ENCODE data around the gene TENM4. TPM values are rescaled to one million over a fixed set of nuclear protein-coding genes. Genes with fewer than 3 reads are reported as not detected.

The TENM4 gene
- total RNA-seq, 1 donor from 2014 or later: 50.7 TPM

DNA sequence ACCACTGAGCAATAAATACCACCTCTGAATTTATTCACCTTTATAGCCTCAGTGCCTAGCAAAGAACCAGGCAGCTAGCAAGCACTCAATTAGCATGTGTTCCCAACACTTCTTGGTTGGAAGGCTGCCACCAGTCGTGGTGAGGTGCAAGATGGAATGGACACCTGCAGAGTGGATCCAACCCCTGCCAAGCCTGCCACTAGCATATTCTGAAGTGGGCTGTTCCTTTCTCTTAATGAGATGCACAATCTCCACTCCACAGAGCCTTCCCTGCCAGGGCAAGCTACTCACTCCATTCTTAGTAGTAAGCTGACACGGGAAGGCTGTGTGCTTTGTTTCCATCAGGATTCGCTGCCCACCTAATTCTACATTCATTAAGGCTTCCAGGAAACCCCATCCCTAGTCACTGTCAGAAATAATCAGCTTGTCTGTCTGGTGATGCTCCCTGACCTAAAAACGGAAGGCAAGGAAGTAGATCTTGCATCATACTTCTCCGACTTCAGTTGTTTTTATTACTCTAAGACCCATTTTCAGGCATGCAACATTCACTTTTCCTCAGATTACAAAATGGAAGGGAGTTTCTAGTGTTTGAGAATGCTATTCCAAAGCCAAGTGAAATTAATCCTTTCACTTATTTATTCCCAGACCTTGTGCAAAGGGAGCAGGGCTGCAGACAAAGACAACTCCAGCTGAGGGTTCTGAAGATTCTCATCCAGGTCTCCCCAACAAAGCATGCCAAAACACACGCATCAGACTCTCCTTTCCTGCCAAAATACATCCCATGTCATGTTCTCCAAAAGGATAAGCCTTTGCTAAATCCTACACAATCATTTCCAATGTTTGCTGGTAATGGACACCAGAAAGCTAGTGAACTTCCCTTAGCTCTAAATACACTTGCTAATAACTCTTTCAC, 128.0 kb downstream of the TENM4 start:
- Mint-ChIP-seq H3K27ac (ENCODE audit: unreplicated experiment) (no peak overlapping the region), H3K27me3 (ENCODE audit: unreplicated experiment) (no peaks in the 10 kb centered on the region), H3K4me1 (ENCODE audit: low read depth, unreplicated experiment) (peaks cover 6% of the 10 kb centered on the region), H3K9me3 (ENCODE audit: unreplicated experiment) (no peaks in the 10 kb centered on the region), H3K4me3 (ENCODE audit: unreplicated experiment) (no peak overlapping the region), H3K36me3 (ENCODE audit: unreplicated experiment) (no peaks in the 10 kb centered on the region)
- no peak for DNase-seq
- TF ChIP-seq, protein P1, sequence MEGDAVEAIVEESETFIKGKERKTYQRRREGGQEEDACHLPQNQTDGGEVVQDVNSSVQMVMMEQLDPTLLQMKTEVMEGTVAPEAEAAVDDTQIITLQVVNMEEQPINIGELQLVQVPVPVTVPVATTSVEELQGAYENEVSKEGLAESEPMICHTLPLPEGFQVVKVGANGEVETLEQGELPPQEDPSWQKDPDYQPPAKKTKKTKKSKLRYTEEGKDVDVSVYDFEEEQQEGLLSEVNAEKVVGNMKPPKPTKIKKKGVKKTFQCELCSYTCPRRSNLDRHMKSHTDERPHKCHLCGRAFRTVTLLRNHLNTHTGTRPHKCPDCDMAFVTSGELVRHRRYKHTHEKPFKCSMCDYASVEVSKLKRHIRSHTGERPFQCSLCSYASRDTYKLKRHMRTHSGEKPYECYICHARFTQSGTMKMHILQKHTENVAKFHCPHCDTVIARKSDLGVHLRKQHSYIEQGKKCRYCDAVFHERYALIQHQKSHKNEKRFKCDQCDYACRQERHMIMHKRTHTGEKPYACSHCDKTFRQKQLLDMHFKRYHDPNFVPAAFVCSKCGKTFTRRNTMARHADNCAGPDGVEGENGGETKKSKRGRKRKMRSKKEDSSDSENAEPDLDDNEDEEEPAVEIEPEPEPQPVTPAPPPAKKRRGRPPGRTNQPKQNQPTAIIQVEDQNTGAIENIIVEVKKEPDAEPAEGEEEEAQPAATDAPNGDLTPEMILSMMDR (IDR thresholded peaks at IDR 0.05; ENCODE audit: partially characterized antibody, unreplicated experiment): no peak

DNA sequence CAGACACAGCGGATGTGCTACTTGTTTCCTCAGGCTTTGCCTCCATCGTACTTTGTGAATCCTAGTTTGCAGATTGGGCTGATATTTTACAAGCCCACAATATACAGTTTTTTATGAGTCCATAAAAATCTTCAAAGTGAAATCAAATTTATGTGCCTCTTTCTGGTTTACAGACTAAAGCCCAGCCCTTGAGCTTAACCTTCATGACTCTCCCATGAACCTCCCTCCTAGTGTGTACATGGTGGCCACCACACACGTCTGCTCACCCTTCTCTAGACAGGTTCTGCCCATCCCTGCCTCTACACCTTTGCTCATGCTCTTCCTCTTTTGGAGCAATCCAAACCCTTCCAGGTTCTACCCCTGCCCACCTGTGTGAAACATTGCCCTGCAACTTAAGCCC, 129.4 kb downstream of the TENM4 start:
- Mint-ChIP-seq H3K27me3 (ENCODE audit: unreplicated experiment) (no peaks in the 10 kb centered on the region), H3K9me3 (ENCODE audit: unreplicated experiment) (no peaks in the 10 kb centered on the region), H3K4me3 (ENCODE audit: unreplicated experiment) (no peak overlapping the region), H3K27ac (ENCODE audit: unreplicated experiment) (no peak overlapping the region), H3K4me1 (ENCODE audit: low read depth, unreplicated experiment) (peaks cover 6% of the 10 kb centered on the region), H3K36me3 (ENCODE audit: unreplicated experiment) (no peaks in the 10 kb centered on the region)
- no peak for DNase-seq
- TF ChIP-seq, protein P1 (IDR thresholded peaks at IDR 0.05; ENCODE audit: partially characterized antibody, unreplicated experiment): no peak

DNA sequence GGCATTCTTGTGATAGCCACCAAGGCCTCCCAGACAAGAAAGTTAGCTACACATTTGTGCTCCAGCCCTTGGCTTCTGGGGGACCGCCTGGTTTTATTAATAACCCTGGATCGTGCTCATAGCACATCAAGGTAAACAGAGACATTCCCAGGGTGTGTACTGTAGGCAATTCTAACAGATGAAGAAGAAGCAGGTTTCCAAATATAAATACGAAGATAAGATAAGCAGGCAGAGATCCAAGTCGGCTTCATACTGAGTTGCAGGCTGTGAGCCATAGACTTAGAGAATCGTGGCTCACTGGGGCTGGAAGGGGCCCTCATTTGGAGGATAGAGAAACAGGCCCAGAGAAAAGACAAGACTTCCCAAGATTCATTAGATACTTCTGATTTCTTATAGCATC, 131.4 kb downstream of the TENM4 start:
- Mint-ChIP-seq H3K27me3 (ENCODE audit: unreplicated experiment) (no peaks in the 10 kb centered on the region), H3K27ac (ENCODE audit: unreplicated experiment) (no peak overlapping the region), H3K9me3 (ENCODE audit: unreplicated experiment) (no peaks in the 10 kb centered on the region), H3K4me1 (ENCODE audit: low read depth, unreplicated experiment) (peaks cover 9% of the 10 kb centered on the region), H3K36me3 (ENCODE audit: unreplicated experiment) (no peaks in the 10 kb centered on the region), H3K4me3 (ENCODE audit: unreplicated experiment) (no peak overlapping the region)
- no peak for DNase-seq
- TF ChIP-seq, protein P1 (IDR thresholded peaks at IDR 0.05; ENCODE audit: partially characterized antibody, unreplicated experiment): no peak

DNA sequence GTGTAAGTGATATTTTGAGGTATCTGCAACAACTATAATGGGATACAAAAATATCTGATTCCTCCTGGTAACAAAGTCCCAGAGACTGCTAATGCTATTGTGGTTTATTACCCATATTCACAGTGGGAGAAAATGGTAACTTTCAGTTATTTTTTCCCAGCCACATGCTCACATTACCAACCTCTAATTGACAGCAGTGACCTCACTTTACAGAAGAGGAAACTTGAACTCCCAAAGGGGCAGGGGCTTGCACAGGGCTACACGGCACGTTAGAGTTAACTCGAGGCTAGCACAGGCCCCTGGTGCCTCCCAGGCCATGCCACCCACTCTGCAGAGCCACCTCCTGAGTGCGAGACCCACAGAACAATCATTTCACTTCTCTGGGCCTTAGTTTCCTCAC, 132.4 kb downstream of the TENM4 start:
- DNase-seq: no peak
- Mint-ChIP-seq H3K4me3 (ENCODE audit: unreplicated experiment) (no peak overlapping the region), H3K9me3 (ENCODE audit: unreplicated experiment) (no peaks in the 10 kb centered on the region), H3K4me1 (ENCODE audit: low read depth, unreplicated experiment) (peaks cover 9% of the 10 kb centered on the region), H3K27me3 (ENCODE audit: unreplicated experiment) (no peaks in the 10 kb centered on the region), H3K27ac (ENCODE audit: unreplicated experiment) (no peak overlapping the region), H3K36me3 (ENCODE audit: unreplicated experiment) (no peaks in the 10 kb centered on the region)
- TF ChIP-seq, protein P1 (IDR thresholded peaks at IDR 0.05; ENCODE audit: partially characterized antibody, unreplicated experiment): no peak

- no peak for DNase-seq
- Mint-ChIP-seq H3K4me1 (ENCODE audit: low read depth, unreplicated experiment) (peaks cover 12% of the 10 kb centered on the region), H3K27me3 (ENCODE audit: unreplicated experiment) (no peaks in the 10 kb centered on the region), H3K36me3 (ENCODE audit: unreplicated experiment) (peaks cover 4% of the 10 kb centered on the region), H3K27ac (ENCODE audit: unreplicated experiment) (no peak overlapping the region), H3K9me3 (ENCODE audit: unreplicated experiment) (no peaks in the 10 kb centered on the region), H3K4me3 (ENCODE audit: unreplicated experiment) (no peak overlapping the region)
- TF ChIP-seq, protein P1 (IDR thresholded peaks at IDR 0.05; ENCODE audit: partially characterized antibody, unreplicated experiment): no peak
Measured at GRCh38 chr11:79304599-79305212, 136.1 kb downstream of the TENM4 start.
